ENCODE results near the gene HECTD1.
"Not testable (repeated sequence)": the region's sequence is repeated elsewhere in the genome, so short reads cannot be mapped to it uniquely, and the experiment has no call there.

HECTD1 gene

DNA sequence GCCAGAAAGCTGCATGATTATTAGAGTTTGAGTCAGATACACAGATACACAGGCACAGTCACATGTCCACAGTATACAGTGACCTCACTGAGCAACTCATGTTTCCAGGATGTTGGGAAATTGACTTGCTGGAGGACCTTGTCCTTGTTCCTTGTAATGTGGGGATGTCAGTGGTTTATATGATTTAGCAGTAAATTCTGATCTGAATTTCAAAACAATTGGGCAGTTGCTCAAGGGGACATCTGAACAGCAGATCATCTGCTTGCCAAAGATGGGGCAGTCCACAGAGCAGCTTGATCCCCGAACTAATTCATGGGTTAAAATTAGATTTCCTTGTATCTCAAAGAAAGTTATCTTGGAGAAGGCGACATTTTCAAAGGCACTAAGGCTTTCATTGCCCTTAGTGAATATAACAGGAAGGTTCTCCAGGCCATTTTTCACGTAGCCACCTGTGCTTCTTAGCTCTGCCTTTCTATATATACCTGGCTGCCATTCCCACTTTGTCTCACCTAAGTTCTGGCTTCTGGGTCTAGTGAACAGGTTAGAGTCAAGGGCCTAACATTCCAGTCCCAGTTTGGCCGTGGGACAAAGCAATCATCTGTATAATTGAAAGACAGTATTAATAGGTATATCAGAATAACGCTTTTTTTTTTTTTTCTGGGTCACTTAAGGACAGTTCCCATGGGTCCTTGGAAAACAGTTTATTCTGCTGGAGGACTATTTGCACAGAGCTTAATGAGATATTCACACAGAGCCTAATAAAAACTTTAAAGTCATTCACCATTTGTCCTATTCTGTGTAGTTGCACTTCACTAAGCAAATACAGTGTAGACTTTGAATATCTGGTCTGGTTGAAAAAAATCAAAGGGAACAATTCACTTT is 116.5 kb downstream of the HECTD1 start:
- DNase-seq: no peak

DNA sequence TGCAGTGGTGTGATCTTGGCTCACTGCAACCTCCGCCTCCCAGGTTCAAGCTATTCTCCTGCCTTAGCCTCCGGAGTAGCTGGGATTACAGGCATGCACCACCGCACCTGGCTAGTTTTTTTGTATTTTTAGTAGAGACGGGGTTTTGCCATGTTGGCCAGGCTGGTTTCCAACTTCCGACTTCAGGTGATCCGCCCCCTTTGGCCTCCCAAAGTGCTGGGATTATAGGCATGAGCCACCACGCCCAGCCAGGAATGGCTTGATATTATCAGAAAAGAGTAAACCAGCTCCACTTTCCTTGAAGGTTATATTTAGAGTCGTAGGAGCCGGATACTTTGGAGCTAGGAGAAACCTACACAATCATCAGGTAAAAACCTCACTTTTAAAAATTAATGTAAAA is 121.1 kb downstream of the HECTD1 start:
- not testable (repeated sequence) for DNase-seq

DNA sequence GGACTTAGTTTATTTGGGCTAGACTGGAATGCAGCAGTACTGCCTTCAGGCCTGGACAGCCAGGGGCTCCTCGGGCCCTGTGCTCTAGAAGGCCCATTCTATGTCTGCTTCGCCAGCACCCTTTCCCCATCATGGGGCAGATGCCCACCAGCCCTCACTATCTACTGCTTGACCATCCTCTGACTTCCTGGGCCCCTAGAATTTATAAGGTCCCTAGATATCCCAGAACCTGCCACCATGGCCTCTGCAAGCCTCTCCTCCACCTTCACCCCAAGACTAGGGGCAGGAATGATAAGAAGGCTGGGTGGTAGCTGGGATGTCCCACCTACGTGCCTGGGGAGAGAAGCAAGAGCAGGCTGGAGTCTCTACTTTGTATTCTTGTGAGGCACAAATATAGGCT is 122.6 kb downstream of the HECTD1 start:
- no peak for DNase-seq

- DNase-seq: no peak
Observed at GRCh38 chr14:31084385-31084784, 123.2 kb downstream of the HECTD1 start.

- no peak for DNase-seq
Observed at GRCh38 chr14:31083781-31084180, 123.8 kb downstream of the HECTD1 start.

DNA sequence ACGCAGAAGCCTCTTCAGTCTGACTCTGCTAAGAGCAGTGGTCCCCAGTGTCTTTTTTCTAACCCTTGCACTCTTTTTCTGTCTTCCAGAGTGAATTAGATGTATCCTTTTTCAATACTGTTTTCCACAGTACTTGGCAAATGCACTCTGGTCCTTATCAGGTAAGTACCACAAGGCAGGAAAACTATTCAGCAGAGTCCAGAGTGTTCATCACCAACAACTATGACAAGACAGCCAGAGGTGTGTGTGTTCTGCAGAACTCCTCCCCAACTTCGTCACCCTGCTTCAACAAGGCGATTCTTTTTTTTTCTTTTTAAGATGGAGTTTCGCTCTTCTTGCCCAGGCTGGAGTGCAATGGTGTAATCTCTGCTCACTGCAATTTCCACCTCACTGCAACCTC is 127.1 kb downstream of the HECTD1 start:
- DNase-seq: no peak

DNA sequence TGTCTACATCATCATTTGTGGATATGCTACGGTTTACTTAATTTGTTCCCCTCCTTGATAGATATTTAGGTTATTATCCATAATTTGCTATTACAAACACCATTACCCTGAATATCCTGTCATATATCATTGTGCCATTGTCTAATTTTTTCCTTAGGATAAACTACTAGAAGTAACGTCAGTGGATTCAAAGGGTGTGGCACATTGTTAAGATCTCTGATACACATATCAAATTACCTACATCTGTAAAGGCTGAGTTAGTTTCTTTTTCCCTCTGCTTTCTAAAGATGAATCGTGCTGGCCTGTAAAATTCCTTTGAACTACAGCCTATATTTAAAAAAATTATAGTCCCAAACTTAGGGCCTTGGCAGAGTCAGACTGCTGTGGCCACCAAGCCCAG is 127.5 kb downstream of the HECTD1 start:
- no peak for DNase-seq

GRCh38 chr14:31078766-31079165 is 128.8 kb downstream of the HECTD1 start:
- DNase-seq: no peak

GRCh38 chr14:31075144-31075543 is 132.4 kb downstream of the HECTD1 start:
- DNase-seq: no peak

GRCh38 chr14:31071151-31071550 is 136.4 kb downstream of the HECTD1 start:
- no peak for DNase-seq

DNA sequence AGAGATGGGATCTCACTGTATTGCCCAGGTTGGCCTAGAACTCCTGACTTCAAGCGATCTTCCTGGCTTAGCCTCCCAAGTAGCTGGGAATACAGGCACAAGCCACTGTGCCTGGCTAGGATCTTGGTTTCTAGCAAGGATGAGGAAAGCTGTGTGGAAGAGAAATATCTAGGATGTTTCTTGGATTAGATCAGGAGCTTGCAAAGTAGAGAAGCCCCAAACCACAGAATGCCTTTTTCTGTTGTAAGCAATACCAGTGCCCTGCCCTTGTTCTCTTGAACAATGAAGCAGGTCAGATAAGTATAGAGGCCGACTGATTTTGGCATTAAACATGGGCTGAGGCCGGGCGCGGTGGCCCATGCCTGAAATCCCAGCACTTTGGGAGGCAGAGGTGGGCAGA is 137.2 kb downstream of the HECTD1 start:
- no peak for DNase-seq

- no peak for DNase-seq
Observed at GRCh38 chr14:31069343-31069742, 138.2 kb downstream of the HECTD1 start.

- no peak for DNase-seq
Observed at GRCh38 chr14:31068235-31068634, 139.4 kb downstream of the HECTD1 start.

DNA sequence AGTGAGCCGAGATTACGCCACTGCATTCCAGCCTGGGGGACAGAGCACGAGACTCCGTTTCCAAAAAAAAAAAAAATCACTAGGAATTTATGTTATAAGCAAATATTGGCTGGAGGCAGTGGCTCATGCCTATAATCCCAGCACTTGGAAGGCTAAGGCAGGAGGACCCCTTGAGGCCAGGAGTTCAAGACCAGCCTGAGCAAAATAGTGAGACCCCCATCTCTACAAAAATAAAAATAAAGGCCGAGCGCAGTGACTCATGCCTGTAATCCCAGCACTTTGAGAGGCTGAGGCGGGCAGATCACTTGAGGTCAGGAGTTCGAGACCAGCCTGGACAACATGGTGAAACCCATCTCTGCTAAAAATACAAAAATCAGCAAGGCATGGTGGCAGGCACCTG is 144.7 kb downstream of the HECTD1 start:
- DNase-seq: not testable (repeated sequence)

- DNase-seq: no peak
Observed at GRCh38 chr14:31060253-31060875, 147.2 kb downstream of the HECTD1 start.

DNA sequence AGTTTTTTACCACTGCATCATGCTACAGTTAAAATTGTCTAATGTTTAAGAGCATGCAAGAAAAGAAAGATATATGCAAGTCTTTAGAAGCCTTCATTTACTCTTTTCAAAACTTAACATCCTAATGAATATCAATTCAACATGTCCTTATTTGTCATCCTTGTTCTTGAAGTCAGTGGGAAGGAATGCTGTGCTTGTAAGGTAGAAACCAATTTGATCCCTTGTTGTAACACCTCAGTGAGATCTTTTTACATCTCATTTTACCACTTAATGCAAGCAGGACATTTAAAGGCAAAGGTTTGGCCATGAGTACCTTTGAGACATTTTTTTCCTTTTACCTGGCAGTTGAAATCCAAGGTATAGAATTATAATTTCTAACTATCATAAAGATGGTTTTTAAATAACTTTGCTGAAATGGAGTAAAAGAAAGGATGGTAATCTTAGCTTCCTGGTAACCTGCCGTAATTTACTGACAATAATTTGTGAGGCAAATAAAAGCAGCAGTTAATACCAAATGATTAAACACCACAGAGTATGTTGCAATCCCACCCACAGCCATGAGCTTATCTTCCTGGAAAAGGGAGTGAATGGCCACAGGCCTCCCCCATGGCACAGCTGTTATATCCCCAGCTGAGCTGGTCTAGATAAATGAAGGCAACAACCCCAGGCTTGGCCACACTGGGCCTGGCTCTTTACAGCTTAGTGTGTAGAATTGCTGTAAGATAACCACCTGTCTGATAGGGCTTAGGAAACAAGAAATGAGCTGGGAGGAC is 148.3 kb downstream of the HECTD1 start:
- DNase-seq: no peak

- DNase-seq: no peak
Observed at GRCh38 chr14:31057701-31058364, 149.8 kb downstream of the HECTD1 start.

DNA sequence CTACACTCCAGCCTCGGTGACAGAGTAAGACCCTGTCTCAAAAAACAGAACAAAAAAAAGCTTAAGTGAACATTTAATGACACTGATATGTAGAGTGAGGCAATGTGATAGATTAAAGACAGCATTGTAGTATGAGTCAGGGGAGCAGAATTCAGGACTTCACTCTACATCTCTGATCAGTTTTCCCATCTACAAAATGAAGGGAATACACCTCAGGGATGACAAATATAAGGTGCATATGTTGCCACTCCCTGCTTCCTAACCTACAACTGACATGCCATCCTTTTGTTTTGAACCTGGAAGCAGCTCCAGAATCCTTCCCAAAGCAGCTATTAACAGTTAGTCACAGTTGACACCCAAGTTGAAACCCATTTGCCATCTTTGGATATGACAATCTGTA is 150.6 kb downstream of the HECTD1 start:
- DNase-seq: no peak

DNA sequence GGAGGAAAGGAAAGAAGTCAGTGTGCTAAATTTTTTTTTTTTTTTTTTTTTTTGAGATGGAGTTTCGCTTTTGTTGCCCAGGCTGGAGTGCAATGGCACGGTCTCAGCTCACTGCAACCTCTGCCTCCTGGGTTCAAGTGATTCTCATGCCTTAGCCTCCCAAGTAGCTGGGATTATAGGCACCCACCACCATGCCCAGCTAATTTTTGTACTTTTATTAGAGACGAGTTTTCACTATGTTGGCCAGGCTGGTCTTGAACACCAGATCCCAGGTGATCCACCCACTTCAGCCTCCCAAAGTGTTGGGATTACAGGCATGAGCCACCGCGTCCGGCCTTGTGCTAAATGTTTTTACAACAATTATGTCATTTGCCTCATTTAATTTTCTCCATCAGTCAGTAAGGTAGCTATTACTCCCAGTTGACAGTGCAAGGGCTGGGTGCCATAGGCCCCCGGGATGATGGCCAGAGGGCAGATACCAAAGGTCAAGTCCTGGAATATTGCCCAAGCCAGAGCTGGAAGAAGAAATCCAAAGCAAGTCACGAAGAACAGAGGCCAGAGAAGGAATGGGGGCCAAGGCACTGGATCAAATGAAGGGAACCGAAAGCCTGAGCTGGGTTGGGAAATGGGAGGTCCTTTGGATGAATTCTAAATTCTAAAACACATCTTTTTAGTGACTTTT is 154.5 kb downstream of the HECTD1 start:
- not testable (repeated sequence) for DNase-seq

DNA sequence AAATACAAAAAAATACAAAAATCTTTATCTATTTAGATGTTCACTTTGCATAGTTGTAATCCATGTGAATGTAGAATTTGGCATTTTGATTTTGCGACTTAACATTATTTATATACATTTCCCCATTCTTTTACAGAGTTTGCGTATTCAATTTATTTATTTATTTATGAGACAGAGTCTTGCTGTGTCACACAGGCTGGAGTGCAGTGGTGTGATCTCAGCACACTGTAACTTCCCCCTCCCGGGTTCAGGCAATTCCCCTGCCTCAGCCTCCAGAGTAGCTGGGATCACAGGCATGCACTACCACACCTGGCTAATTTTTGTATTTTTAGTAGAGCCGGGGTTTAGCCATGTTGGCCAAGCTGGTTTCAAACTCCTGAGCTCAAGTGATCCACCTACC is 156.1 kb downstream of the HECTD1 start:
- no peak for DNase-seq

- DNase-seq: no peak
Observed at GRCh38 chr14:31051023-31051422, 156.6 kb downstream of the HECTD1 start.
